GM23338 (cell line): ENCODE results near the gene SHISA6. TPM values are rescaled to one million over a fixed set of nuclear protein-coding genes. Genes with fewer than 3 reads are reported as not detected.

Source experiments
- ATAC-seq: fragments of 200-7000 bp; cut with Tn5 transposase; 3 replicates; pipeline ENCODE4 v1.9.1; 2020
- DNase-seq: peaks from one replicate; pipeline ENCODE4 v3.0.0-alpha.2; 2015; ENCODE audit warnings: low spot score
- H2AFZ ChIP-seq: fragments of 200-600 bp; sonication (generic); 2 replicates; pipeline ENCODE4 v1.8.0; 2016; ENCODE audit warnings: antibody characterized with exemption, mild to moderate bottlenecking, moderate library complexity
- H3F3A ChIP-seq: fragments of 200-600 bp; sonication (generic); replicated peaks from 2 replicates; pipeline ENCODE4 v1.8.0; 2017; ENCODE audit warnings: antibody characterized with exemption, mixed run types, low read depth
- H3K27ac ChIP-seq: fragments of 200-600 bp; sonication (generic); 2 replicates; pipeline ENCODE4 v1.6.1; 2016; ENCODE audit warnings: low read depth
- H3K27me3 ChIP-seq: fragments of 200-600 bp; sonication (generic); 2 replicates; pipeline ENCODE4 v1.8.0; 2016; ENCODE audit warnings: mild to moderate bottlenecking, mixed run types, moderate library complexity; ENCODE audit not compliant: insufficient read depth
- H3K36me3 ChIP-seq: fragments of 200-600 bp; sonication (generic); 2 replicates; pipeline ENCODE4 v1.8.0; 2016; ENCODE audit warnings: mild to moderate bottlenecking; ENCODE audit not compliant: insufficient read depth
- H3K4me1 ChIP-seq: fragments of 200-600 bp; sonication (generic); 2 replicates; pipeline ENCODE4 v1.8.0; 2016; ENCODE audit warnings: mild to moderate bottlenecking, moderate library complexity; ENCODE audit not compliant: insufficient read depth
- H3K4me2 ChIP-seq: fragments of 200-600 bp; sonication (generic); 2 replicates; pipeline ENCODE4 v1.7.1; 2017; ENCODE audit warnings: mixed run types
- H3K4me3 ChIP-seq: fragments of 200-600 bp; sonication (generic); 2 replicates; pipeline ENCODE4 v1.6.1; 2016; ENCODE audit warnings: mixed run types
- H3K79me2 ChIP-seq: fragments of 200-600 bp; sonication (generic); replicated peaks from 2 replicates; pipeline ENCODE4 v1.8.0; 2017; ENCODE audit warnings: mild to moderate bottlenecking; ENCODE audit not compliant: insufficient read depth
- H3K9me2 ChIP-seq: fragments of 200-600 bp; sonication (generic); 2 replicates; pipeline ENCODE4 v1.8.0; 2017; ENCODE audit not compliant: insufficient read depth
- H4K20me1 ChIP-seq: fragments of 200-600 bp; sonication (generic); replicated peaks from 2 replicates; pipeline ENCODE4 v1.8.0; 2017; ENCODE audit warnings: mild to moderate bottlenecking; ENCODE audit not compliant: insufficient read depth
- H3K27ac Mint-ChIP-seq: 2 replicates; pipeline ENCODE4 v1.8.0; 2020; ENCODE audit warnings: inconsistent platforms, mild to moderate bottlenecking, moderate library complexity, mixed read lengths
- H3K27me3 Mint-ChIP-seq: 3 replicates; pipeline ENCODE4 v1.8.0; 2022; ENCODE audit warnings: low read depth, mild to moderate bottlenecking, moderate library complexity, mixed read lengths, inconsistent platforms; ENCODE audit not compliant: insufficient read depth, poor library complexity
- H3K36me3 Mint-ChIP-seq: 3 replicates; pipeline ENCODE4 v1.8.0; 2021; ENCODE audit warnings: low read depth, mild to moderate bottlenecking, inconsistent platforms, moderate library complexity, mixed read lengths
- H3K4me1 Mint-ChIP-seq: 3 replicates; pipeline ENCODE4 v1.8.0; 2020; ENCODE audit warnings: mild to moderate bottlenecking, inconsistent platforms, mixed read lengths
- H3K4me3 Mint-ChIP-seq: 3 replicates; pipeline ENCODE4 v1.8.0; 2021; ENCODE audit warnings: moderate library complexity, mild to moderate bottlenecking, inconsistent platforms, mixed read lengths
- H3K9me3 Mint-ChIP-seq: 3 replicates; pipeline ENCODE4 v1.8.0; 2020; ENCODE audit warnings: moderate library complexity, mild to moderate bottlenecking, inconsistent platforms, mixed read lengths
- CREB1 ChIP-seq: fragments of 250-450 bp; sonication (Bioruptor Pico); IDR thresholded peaks from 2 replicates; pipeline ENCODE4 v1.5.0; 2020; ENCODE audit warnings: low read depth, mild to moderate bottlenecking, moderate library complexity
- ETS1 ChIP-seq: IDR thresholded peaks from 2 replicates; pipeline ENCODE4 v1.6.1; 2016; ENCODE audit warnings: antibody characterized with exemption
- EZH2 ChIP-seq: fragments of 200-600 bp; sonication (generic); IDR thresholded peaks from one replicate; pipeline ENCODE4 v1.8.0; 2017; ENCODE audit warnings: antibody characterized with exemption, mild to moderate bottlenecking, low read depth; ENCODE audit not compliant: unreplicated experiment
- EZH2phosphoT487 ChIP-seq: fragments of 200-600 bp; sonication (generic); IDR thresholded peaks from one replicate; pipeline ENCODE4 v1.8.1; 2018; ENCODE audit warnings: antibody characterized with exemption; ENCODE audit not compliant: unreplicated experiment
- JUNB ChIP-seq: IDR thresholded peaks from one replicate; pipeline ENCODE4 v1.6.1; 2016; ENCODE audit warnings: antibody characterized with exemption; ENCODE audit not compliant: unreplicated experiment
- NANOG ChIP-seq: IDR thresholded peaks from 2 replicates; pipeline ENCODE4 v1.6.1; 2016; ENCODE audit warnings: antibody characterized with exemption, borderline replicate concordance
- POLR2AphosphoS5 ChIP-seq: IDR thresholded peaks from 2 replicates; pipeline ENCODE4 v1.6.1; 2016; ENCODE audit warnings: antibody characterized with exemption, low read depth
- REST ChIP-seq: IDR thresholded peaks from one replicate; pipeline ENCODE4 v1.6.1; 2018; ENCODE audit warnings: antibody characterized with exemption; ENCODE audit not compliant: unreplicated experiment
- STAT1 ChIP-seq: IDR thresholded peaks from one replicate; pipeline ENCODE4 v1.6.1; 2016; ENCODE audit warnings: antibody characterized with exemption; ENCODE audit not compliant: unreplicated experiment
- ZNF114 ChIP-seq: fragments of 250-450 bp; sonication (Bioruptor Pico); IDR thresholded peaks from 2 replicates; pipeline ENCODE4 v1.5.0; 2020; ENCODE audit warnings: mild to moderate bottlenecking, moderate library complexity
- ZNF331 ChIP-seq: fragments of 250-450 bp; sonication (Bioruptor Pico); IDR thresholded peaks from 2 replicates; pipeline ENCODE4 v1.5.0; 2020; ENCODE audit warnings: low read depth, mild to moderate bottlenecking, moderate library complexity
- polyA plus RNA-seq: library from polyadenylated mRNA; unstranded; fragments of >200 nt; fragmentation: Nextera tagmentation; extraction: Ambion mirVana; gene quantifications from 2 replicates; pipeline ENCODE4 v1.2.1, GENCODE V29; 2016
- total RNA-seq: library from RNA; depleted of rRNA; stranded (reverse); fragments of >200 nt; shearing (Covaris generic); gene quantifications from 2 replicates; pipeline ENCODE4 v1.2.3, GENCODE V29; 2014
- TF ChIP-seq, protein P1 (sequence below), 2 experiments: fragments of 200-600 bp in 1 of 2; sonication (generic) in 1 of 2; conservative IDR thresholded peaks; 2 replicates each; pipeline versions ENCODE4 v1.5.1 to v1.6.1; 2016 to 2017; ENCODE audit warnings: antibody characterized with exemption in 2 of 2, low read depth in 2 of 2, mild to moderate bottlenecking in 2 of 2, moderate library complexity in 1 of 2
- TF ChIP-seq, protein P2 (sequence below): fragments of 250-450 bp; sonication (Bioruptor Pico); IDR thresholded peaks from 2 replicates; pipeline ENCODE4 v1.5.0; 2020; ENCODE audit warnings: mild to moderate bottlenecking, moderate library complexity

Gene SHISA6
- total and polyA plus RNA-seq, 2 experiments from 2014 or later = 0.52 TPM; not detected in 1

DNA sequence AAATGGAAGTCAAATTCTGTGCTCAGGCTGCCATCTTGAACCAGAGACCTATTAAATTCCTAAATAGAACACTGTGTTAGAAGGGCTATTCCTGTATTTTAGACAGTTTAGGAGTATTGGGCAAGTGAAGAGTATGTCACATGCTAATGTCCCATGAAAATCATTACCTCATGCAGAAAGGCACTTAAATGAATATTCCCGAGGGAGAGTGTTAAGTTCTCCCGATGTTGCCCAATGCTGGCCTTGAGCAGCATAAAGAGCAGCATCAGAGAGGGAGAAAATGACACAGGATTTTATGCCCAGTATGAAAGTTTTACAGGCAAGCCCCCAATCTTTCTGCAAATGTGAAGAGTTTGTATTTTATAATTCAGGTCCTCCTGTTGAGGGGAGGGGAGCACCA is 28.2 kb upstream of the SHISA6 start (continued):
- no peak for TF ChIP-seq ZNF331 (CRISPR knock-in tag)
- no peak for TF ChIP-seq POLR2AphosphoS5
- no peak for TF ChIP-seq EZH2
- TF ChIP-seq STAT1 = no peak

DNA sequence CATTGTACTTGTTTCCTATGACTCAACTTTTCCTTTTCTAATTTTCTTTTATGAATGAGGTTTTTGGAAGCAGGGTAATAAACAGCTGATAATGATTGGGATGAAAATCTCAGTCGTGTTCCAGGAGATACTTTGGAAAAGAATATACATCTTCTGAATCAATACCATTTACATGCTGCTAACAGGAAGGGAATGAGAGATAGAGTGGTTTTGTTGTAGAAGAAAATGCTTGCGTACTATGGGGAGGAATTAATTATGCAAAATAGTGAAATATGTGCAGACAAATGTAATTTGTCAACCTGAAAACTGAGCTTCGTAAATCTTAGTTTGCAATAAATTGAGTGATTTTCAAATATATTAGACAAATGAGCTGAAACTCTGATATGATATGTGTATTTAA is 24.0 kb upstream of the SHISA6 start:
- Mint-ChIP-seq H3K27me3 (peaks cover 4% of the 10 kb centered on the region), H3K36me3 (peaks cover 53% of the 10 kb centered on the region), H3K27ac (no peak overlapping the region), H3K4me1 (no peaks in the 10 kb centered on the region), H3K4me3 (no peak overlapping the region), H3K9me3 (peaks cover 100% of the 10 kb centered on the region)
- H3K9me2 ChIP-seq = no peaks in the 10 kb centered on the region
- H3K4me1 ChIP-seq = no peaks in the 10 kb centered on the region
- H3F3A ChIP-seq = no peaks in the 10 kb centered on the region
- no peaks in the 10 kb centered on the region for H4K20me1 ChIP-seq
- no peaks in the 10 kb centered on the region for H3K79me2 ChIP-seq
- H3K4me2 ChIP-seq = no peak overlapping the region
- H3K27ac ChIP-seq = no peak overlapping the region
- DNase-seq (no peak), ATAC-seq (no peak)
- no peak for TF ChIP-seq EZH2
- no peak for TF ChIP-seq ZNF114 (CRISPR knock-in tag)
- TF ChIP-seq, protein P1, sequence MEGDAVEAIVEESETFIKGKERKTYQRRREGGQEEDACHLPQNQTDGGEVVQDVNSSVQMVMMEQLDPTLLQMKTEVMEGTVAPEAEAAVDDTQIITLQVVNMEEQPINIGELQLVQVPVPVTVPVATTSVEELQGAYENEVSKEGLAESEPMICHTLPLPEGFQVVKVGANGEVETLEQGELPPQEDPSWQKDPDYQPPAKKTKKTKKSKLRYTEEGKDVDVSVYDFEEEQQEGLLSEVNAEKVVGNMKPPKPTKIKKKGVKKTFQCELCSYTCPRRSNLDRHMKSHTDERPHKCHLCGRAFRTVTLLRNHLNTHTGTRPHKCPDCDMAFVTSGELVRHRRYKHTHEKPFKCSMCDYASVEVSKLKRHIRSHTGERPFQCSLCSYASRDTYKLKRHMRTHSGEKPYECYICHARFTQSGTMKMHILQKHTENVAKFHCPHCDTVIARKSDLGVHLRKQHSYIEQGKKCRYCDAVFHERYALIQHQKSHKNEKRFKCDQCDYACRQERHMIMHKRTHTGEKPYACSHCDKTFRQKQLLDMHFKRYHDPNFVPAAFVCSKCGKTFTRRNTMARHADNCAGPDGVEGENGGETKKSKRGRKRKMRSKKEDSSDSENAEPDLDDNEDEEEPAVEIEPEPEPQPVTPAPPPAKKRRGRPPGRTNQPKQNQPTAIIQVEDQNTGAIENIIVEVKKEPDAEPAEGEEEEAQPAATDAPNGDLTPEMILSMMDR (conservative IDR thresholded peaks at IDR 0.05; ENCODE audit: low read depth in 2 of 2) = no peak
- TF ChIP-seq STAT1 = no peak
- TF ChIP-seq, protein P2, sequence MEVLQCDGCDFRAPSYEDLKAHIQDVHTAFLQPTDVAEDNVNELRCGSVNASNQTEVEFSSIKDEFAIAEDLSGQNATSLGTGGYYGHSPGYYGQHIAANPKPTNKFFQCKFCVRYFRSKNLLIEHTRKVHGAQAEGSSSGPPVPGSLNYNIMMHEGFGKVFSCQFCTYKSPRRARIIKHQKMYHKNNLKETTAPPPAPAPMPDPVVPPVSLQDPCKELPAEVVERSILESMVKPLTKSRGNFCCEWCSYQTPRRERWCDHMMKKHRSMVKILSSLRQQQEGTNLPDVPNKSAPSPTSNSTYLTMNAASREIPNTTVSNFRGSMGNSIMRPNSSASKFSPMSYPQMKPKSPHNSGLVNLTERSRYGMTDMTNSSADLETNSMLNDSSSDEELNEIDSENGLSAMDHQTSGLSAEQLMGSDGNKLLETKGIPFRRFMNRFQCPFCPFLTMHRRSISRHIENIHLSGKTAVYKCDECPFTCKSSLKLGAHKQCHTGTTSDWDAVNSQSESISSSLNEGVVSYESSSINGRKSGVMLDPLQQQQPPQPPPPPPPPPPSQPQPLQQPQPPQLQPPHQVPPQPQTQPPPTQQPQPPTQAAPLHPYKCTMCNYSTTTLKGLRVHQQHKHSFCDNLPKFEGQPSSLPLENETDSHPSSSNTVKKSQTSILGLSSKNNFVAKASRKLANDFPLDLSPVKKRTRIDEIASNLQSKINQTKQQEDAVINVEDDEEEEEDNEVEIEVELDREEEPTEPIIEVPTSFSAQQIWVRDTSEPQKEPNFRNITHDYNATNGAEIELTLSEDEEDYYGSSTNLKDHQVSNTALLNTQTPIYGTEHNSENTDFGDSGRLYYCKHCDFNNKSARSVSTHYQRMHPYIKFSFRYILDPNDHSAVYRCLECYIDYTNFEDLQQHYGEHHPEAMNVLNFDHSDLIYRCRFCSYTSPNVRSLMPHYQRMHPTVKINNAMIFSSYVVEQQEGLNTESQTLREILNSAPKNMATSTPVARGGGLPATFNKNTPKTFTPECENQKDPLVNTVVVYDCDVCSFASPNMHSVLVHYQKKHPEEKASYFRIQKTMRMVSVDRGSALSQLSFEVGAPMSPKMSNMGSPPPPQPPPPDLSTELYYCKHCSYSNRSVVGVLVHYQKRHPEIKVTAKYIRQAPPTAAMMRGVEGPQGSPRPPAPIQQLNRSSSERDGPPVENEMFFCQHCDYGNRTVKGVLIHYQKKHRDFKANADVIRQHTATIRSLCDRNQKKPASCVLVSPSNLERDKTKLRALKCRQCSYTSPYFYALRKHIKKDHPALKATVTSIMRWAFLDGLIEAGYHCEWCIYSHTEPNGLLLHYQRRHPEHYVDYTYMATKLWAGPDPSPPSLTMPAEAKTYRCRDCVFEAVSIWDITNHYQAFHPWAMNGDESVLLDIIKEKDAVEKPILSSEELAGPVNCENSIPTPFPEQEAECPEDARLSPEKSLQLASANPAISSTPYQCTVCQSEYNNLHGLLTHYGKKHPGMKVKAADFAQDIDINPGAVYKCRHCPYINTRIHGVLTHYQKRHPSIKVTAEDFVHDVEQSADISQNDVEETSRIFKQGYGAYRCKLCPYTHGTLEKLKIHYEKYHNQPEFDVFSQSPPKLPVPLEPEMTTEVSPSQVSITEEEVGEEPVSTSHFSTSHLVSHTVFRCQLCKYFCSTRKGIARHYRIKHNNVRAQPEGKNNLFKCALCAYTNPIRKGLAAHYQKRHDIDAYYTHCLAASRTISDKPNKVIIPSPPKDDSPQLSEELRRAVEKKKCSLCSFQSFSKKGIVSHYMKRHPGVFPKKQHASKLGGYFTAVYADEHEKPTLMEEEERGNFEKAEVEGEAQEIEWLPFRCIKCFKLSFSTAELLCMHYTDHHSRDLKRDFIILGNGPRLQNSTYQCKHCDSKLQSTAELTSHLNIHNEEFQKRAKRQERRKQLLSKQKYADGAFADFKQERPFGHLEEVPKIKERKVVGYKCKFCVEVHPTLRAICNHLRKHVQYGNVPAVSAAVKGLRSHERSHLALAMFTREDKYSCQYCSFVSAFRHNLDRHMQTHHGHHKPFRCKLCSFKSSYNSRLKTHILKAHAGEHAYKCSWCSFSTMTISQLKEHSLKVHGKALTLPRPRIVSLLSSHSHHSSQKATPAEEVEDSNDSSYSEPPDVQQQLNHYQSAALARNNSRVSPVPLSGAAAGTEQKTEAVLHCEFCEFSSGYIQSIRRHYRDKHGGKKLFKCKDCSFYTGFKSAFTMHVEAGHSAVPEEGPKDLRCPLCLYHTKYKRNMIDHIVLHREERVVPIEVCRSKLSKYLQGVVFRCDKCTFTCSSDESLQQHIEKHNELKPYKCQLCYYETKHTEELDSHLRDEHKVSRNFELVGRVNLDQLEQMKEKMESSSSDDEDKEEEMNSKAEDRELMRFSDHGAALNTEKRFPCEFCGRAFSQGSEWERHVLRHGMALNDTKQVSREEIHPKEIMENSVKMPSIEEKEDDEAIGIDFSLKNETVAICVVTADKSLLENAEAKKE = no peak
- no peak for TF ChIP-seq REST
- no peak for TF ChIP-seq NANOG
- TF ChIP-seq CREB1 (CRISPR knock-in tag) = no peak
- no peak for TF ChIP-seq EZH2phosphoT487
- no peak for TF ChIP-seq JUNB
- no peak for TF ChIP-seq ETS1
- TF ChIP-seq ZNF331 (CRISPR knock-in tag) = no peak
- TF ChIP-seq POLR2AphosphoS5 = no peak
- H3K36me3 ChIP-seq = peaks cover 19% of the 10 kb centered on the region
- H2AFZ ChIP-seq = no peak overlapping the region
- H3K4me3 ChIP-seq = no peak overlapping the region
- no peaks in the 10 kb centered on the region for H3K27me3 ChIP-seq
